ENCODE measurements around the gene MRPL20.
"Not testable (repeated sequence)": the region's sequence is repeated elsewhere in the genome, so short reads cannot be mapped to it uniquely, and the experiment has no call there.

Gene MRPL20

GRCh38 chr1:1437033-1437903, 30.2 kb upstream of the MRPL20 start:
- no peak for DNase-seq (ENCODE audit: low read depth)

GRCh38 chr1:1436630-1437032, 29.5 kb upstream of the MRPL20 start:
- DNase-seq (ENCODE audit: low read depth) = no peak

- DNase-seq (ENCODE audit: low read depth) = no peak
These were observed 29.0 kb upstream of the MRPL20 start for GRCh38 chr1:1435911-1436629.

- peak; percentile 61 for DNase-seq (ENCODE audit: low read depth)
These were observed 28.2 kb upstream of the MRPL20 start, which contains the start of gene VWA1 for GRCh38 chr1:1435106-1435903. Gene VWA1, plus strand, starts transcription at chr1:1435690. Its CDS starts 59 bp downstream, at chr1:1435749.

GRCh38 chr1:1434824-1435105, 27.7 kb upstream of the MRPL20 start:
- DNase-seq (ENCODE audit: low read depth) = no peak

- DNase-seq (ENCODE audit: low read depth) = no peak
These were observed 27.2 kb upstream of the MRPL20 start for GRCh38 chr1:1434131-1434823.

- peak; percentile 57 for DNase-seq (ENCODE audit: low read depth)
These were observed 26.7 kb upstream of the MRPL20 start for GRCh38 chr1:1433804-1434130.

- no peak for DNase-seq (ENCODE audit: low read depth)
These were observed 26.1 kb upstream of the MRPL20 start for GRCh38 chr1:1432951-1433803.

- no peak for DNase-seq (ENCODE audit: low read depth)
These were observed 25.3 kb upstream of the MRPL20 start for GRCh38 chr1:1432274-1432950.

- no peak for DNase-seq (ENCODE audit: low read depth)
These were observed 24.8 kb upstream of the MRPL20 start for GRCh38 chr1:1431845-1432273.

- DNase-seq (ENCODE audit: low read depth) = no peak
These were observed 24.1 kb upstream of the MRPL20 start for GRCh38 chr1:1430992-1431844.

- no peak for DNase-seq (ENCODE audit: low read depth)
These were observed 23.3 kb upstream of the MRPL20 start for GRCh38 chr1:1430114-1430982.

GRCh38 chr1:1429671-1430073, 22.6 kb upstream of the MRPL20 start:
- DNase-seq (ENCODE audit: low read depth) = no peak

- not testable (repeated sequence) for DNase-seq (ENCODE audit: low read depth)
These were observed 21.9 kb upstream of the MRPL20 start for GRCh38 chr1:1428967-1429366.

GRCh38 chr1:1428174-1428573, 21.1 kb upstream of the MRPL20 start:
- no peak for DNase-seq (ENCODE audit: low read depth)

GRCh38 chr1:1427820-1428148, 20.7 kb upstream of the MRPL20 start:
- DNase-seq (ENCODE audit: low read depth) = no peak

- no peak for DNase-seq (ENCODE audit: low read depth)
These were observed 20.2 kb upstream of the MRPL20 start for GRCh38 chr1:1427106-1427819.

GRCh38 chr1:1426496-1427105, 19.5 kb upstream of the MRPL20 start:
- DNase-seq (ENCODE audit: low read depth) = no peak

All from activated T-cell treated with anti-CD3 and anti-CD28 coated beads for 24 hours (primary cell).